IPS-18c (cell line): Measurements from ENCODE around the gene C19orf38.
A peak's percentile ranks its signal among the peaks of the same experiment; 100 is the strongest.

ENCODE experiments used
- H3K4me3 ChIP-seq: 2 replicates; pipeline ENCODE4 v1.7.0; 2013; ENCODE audit warnings: low read depth, mild to moderate bottlenecking, low read length, moderate library complexity; ENCODE audit not compliant: insufficient read depth
- H3K9me3 ChIP-seq: one replicate; pipeline ENCODE4 v1.6.1; 2013; ENCODE audit warnings: mild to moderate bottlenecking, low read length, moderate library complexity; ENCODE audit not compliant: control insufficient read depth, insufficient read depth

The C19orf38 gene

GRCh38 chr19:10885201-10886169 is 37.3 kb downstream of the C19orf38 start:
- Histone ChIP-seq H3K4me3 (no peak overlapping the region), H3K9me3 (no peaks in the 10 kb centered on the region)

- H3K4me3 ChIP-seq: peak overlapping the region; percentile 28
- H3K9me3 ChIP-seq: no peaks in the 10 kb centered on the region
Observed at GRCh38 chr19:10887616-10888367, 39.6 kb downstream of the C19orf38 start.

- Histone ChIP-seq H3K4me3 (no peak overlapping the region), H3K9me3 (no peaks in the 10 kb centered on the region)
Observed at GRCh38 chr19:10888421-10888866, 40.2 kb downstream of the C19orf38 start.

DNA sequence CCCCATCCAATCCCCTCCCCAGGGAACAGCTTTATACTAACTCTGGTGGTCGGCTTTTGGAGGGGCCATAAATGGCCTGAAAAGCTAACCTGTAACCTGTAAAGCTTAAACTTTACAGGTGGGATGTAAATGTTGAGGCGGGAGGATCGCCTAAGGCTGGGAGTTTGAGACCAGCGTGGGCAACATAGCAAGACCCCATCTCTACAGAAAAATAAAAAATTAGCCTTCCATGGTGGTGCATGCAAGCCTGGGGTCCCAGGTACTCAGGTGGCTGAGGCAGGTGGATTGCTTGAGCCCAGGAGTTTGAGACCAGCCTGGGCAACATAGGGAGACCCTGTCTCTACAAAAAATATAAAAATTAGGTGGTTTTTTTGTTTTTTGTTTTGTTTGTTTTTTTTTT is 41.7 kb downstream of the C19orf38 start:
- Histone ChIP-seq H3K4me3 (no peak overlapping the region), H3K9me3 (no peaks in the 10 kb centered on the region)

- Histone ChIP-seq H3K9me3 (no peaks in the 10 kb centered on the region), H3K4me3 (no peak overlapping the region)
Observed at GRCh38 chr19:10891405-10892086, 43.3 kb downstream of the C19orf38 start.

DNA sequence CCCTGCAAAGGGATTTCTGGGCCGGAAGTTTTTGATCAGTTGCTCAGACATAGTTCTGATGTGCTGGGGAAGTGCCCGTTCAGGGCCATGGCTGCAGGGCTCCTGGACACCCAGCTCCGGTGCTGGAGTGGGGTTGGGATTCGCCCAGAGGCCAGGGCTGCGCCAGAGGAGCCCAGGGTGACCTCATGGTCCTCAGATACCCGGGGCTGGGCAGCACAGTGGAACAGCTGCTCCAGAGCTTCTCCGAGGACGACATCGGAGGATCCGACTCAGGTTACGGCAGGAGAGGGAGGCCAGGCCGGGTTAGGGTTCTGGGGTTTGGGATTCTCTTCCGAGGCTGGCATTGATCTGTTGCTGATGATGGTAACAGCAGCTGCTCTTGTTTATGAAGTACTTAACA is 44.0 kb downstream of the C19orf38 start:
- H3K9me3 ChIP-seq: no peaks in the 10 kb centered on the region
- H3K4me3 ChIP-seq: no peak overlapping the region

DNA sequence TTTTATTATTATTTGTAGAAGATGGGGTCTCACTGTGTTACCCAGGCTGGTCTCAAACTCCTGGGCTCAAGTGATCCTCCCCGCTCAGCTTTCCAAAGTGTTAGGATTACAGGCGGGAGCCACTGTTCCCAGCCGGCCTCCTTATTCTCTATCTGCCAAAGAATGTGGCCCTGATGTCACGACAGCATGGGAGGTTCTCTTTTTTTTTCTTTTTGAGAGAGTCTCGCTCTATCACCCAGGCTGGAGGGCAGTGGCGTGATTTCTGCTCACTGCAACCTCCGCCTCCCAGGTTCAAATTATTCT is 46.6 kb downstream of the C19orf38 start:
- no peak overlapping the region for H3K4me3 ChIP-seq
- no peaks in the 10 kb centered on the region for H3K9me3 ChIP-seq

- Histone ChIP-seq H3K9me3 (no peaks in the 10 kb centered on the region), H3K4me3 (no peak overlapping the region)
Observed at GRCh38 chr19:10895363-10895762, 47.1 kb downstream of the C19orf38 start.

DNA sequence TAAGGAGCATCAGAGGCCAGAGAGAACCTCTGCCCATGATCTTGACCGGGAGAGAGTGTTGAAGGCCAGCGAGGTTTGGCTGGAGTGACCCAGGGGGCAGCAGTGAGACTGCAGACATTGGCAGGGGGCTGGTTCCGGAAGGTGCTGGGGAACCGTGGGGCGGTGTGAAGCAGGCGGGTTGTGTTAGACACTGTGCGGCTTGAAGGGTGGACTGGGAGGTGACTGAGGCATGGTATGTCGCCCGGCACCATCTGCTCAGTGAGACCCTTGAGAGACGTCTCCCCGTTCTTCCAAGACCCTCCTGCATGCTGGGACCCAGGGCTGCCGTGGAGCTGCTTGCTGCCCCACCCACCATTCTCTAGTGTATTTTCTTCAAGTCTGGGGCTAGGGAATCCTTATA is 47.7 kb downstream of the C19orf38 start:
- Histone ChIP-seq H3K4me3 (no peak overlapping the region), H3K9me3 (no peaks in the 10 kb centered on the region)

DNA sequence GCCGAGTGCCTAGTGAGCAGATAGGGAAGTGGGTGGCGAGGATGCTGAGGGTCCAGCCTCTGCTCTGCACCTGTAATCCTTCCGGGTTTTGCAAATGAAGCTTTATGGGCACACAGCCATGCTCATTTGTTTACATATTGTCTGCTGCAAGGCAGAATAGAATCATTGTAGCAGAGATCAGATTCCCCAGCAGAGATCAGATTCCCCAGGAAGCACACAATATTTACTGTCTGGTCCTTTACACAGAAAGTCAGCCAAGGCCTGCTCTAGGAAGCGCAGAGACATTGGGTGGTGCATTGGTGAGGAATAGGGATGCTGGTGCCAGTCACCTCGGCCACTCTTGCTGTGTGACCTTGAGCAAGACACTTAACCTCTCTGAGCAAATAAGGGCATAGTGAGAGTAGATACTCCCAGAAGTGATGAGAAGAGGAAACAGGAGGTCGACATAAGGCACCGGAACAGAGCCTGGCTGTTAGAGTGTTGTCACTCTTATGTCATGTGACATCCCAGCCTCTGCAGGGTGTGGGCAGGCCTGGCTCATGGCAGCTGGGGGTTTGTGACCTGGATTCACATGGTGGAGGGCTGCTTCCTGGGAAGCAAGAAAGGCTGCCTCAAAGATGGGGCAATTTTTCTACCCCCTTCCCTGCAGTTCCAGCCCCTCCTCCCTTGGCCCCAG is 48.8 kb downstream of the C19orf38 start:
- H3K9me3 ChIP-seq: no peaks in the 10 kb centered on the region
- no peak overlapping the region for H3K4me3 ChIP-seq

- H3K9me3 ChIP-seq: no peaks in the 10 kb centered on the region
- H3K4me3 ChIP-seq: no peak overlapping the region
Observed at GRCh38 chr19:10898633-10899032, 50.4 kb downstream of the C19orf38 start.

DNA sequence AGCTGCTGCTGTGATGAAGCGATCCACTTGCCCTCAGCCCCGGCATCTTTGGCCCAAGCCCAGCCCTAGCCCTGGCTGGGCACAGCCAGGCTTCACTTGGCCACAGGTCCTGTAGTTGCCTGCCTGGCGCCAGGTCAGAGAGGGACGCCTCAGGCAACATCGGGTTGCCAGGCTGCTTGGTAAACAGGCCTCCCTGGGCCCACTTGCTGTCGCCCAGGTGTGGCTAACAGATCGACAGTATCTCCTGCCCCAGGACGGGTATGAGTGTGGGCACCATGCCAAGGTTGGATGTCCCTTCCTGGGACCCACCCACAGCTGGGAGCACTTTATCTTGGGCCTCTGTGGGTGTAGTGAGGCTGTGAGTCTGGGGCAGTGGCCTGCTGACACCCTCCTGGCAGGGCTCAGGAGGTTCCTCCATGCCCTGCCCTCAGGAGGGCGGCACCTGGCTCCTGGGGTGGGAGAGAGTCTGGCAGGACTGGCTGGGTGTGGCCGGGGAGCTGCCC is 51.0 kb downstream of the C19orf38 start:
- H3K9me3 ChIP-seq: no peaks in the 10 kb centered on the region
- no peak overlapping the region for H3K4me3 ChIP-seq

- H3K9me3 ChIP-seq: peaks cover 2% of the 10 kb centered on the region
- no peak overlapping the region for H3K4me3 ChIP-seq
Observed at GRCh38 chr19:10907925-10908324, 59.7 kb downstream of the C19orf38 start.

- Histone ChIP-seq H3K4me3 (no peak overlapping the region), H3K9me3 (peaks cover 2% of the 10 kb centered on the region)
Observed at GRCh38 chr19:10908380-10908960, 60.3 kb downstream of the C19orf38 start.

DNA sequence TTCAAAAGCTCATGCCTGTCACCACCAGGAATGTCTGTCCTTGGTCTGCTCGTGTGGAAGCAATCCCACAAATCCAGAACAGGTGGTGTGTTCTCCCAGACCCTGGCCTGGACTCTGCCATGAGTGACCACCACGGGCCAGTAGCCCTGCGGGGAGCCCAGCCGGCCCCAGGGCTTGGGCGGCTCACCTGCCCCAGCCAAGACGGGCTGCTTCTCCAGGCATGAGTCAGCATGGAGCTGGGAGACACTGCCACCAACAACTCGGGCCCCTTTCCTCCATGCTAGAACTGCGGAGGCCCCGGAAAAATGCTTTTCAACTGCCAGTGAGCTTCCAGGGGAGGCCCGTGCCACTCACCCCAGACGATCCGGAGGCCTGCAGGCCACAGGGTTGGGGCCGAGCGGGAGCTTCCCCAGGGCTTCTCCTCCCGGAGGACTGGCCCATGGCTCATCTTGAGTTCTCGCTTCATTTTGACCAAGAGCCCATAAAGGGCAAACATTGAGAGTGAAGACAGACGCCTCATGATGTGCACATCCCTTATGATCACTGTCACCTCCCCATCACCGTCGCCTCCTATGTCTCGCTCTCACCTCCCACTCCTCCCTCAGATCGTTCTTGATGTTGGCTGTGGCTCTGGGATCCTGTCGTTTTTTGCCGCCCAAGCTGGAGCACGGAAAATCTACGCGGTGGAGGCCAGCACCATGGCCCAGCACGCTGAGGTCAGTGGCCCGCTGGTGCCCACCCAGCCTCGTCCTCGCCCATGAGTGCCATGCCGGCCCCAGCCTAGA is 63.6 kb downstream of the C19orf38 start:
- Histone ChIP-seq H3K4me3 (no peak overlapping the region), H3K9me3 (peaks cover 2% of the 10 kb centered on the region)

- Histone ChIP-seq H3K4me3 (no peak overlapping the region), H3K9me3 (peaks cover 2% of the 10 kb centered on the region)
Observed at GRCh38 chr19:10912619-10913018, 64.4 kb downstream of the C19orf38 start.
